Right atrium auricular region (tissue), 2 donors: ENCODE data around the gene LCT. TPM values are rescaled to one million over a fixed set of nuclear protein-coding genes. Genes with fewer than 3 reads are reported as not detected.
A peak's percentile ranks its signal among the peaks of the same experiment; 100 is the strongest.
"Not testable (repeated sequence)": the region's sequence is repeated elsewhere in the genome, so short reads cannot be mapped to it uniquely, and the experiment has no call there.

Experiments used
- DNase-seq: peaks from one replicate; pipeline ENCODE4 v3.0.0-alpha.2; 2019; ENCODE audit warnings: low spot score
- H3K27ac ChIP-seq, 2 donors: fragments of 200-600 bp; sonication (generic); 1 replicate in 1 of 2; 2 replicates in 1 of 2; pipeline ENCODE4 v1.5.1; 2016 to 2019
- H3K27me3 ChIP-seq, 2 donors: fragments of 200-600 bp; sonication (generic); one replicate each; pipeline versions ENCODE4 v1.5.1 to v1.6.0; 2017 to 2019
- H3K36me3 ChIP-seq: fragments of 200-600 bp; sonication (generic); one replicate; pipeline ENCODE4 v1.5.1; 2016
- H3K4me1 ChIP-seq, 2 donors: fragments of 200-600 bp; sonication (generic); one replicate each; pipeline versions ENCODE4 v1.5.1 to v1.6.0; 2017 to 2019
- H3K4me3 ChIP-seq, 2 donors: fragments of 200-600 bp; sonication (generic); 1 replicate in 1 of 2; 2 replicates in 1 of 2; pipeline ENCODE4 v1.5.1; 2017 to 2019; ENCODE audit warnings: mild to moderate bottlenecking in 1 of 2, moderate library complexity in 1 of 2
- H3K9me3 ChIP-seq, 2 donors: fragments of 200-600 bp; sonication (generic); one replicate each; pipeline ENCODE4 v1.5.1; 2019
- total RNA-seq, 2 donors: library from RNA; depleted of rRNA; stranded (reverse); fragments of >200 nt; gene quantifications; one replicate each; pipeline ENCODE4 v1.1.0, GENCODE V29; 2016
- TF ChIP-seq, protein P1 (sequence below), 2 donors: fragments of 200-600 bp; sonication (generic); IDR thresholded peaks; one replicate each; pipeline ENCODE4 v1.5.1; 2019; ENCODE audit warnings: antibody characterized with exemption in 2 of 2

The LCT gene
- not detected for total RNA-seq

DNA sequence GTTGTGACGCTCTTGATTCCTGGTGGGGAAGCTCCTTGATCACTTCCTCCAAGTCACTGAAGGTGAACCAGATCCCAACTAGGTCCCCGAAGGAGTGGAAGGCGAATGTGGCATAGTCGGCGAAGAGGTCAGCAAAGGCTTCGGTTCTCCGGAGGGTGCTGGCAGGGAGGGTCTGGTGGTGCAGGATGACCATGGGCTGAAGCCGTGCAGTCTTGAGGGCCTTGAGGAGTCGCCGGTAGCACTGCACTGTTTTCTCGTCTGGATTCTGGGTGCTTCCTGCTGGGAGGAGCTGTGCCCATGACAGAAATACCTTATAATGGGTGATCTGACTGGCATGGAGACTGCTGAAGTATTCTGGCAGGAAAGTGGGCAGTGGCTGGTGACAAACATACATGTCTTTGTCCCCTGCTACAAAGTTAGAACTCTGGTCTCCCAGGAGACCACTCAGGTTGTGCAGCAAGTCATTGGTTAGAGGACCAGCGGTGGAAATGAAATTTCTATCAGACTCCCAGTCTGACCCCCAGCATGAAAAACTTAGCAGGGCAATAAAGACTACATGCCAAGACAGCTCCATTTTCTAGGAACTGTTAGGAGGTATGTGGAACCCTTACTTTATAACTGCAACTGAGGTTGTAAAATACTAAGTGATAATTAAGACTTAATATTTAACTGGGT is at the start of gene LCT:
Gene LCT, minus strand, starts transcription at position 589 of the 675 bp plus-strand sequence. Its CDS starts 15 bp downstream, at position 574.
- Histone ChIP-seq H3K4me3 (no peak within 1 kb of the TSS), H3K27me3 (no peaks in the 10 kb centered on the region), H3K4me1 (peaks cover 0 to 15% of the 10 kb centered on the region in 2 donors), H3K36me3 (no peaks in the 10 kb centered on the region), H3K9me3 (no peaks in the 10 kb centered on the region), H3K27ac (no peak within 1 kb of the TSS)
- DNase-seq, result peak; percentile 38
- TF ChIP-seq, protein P1, sequence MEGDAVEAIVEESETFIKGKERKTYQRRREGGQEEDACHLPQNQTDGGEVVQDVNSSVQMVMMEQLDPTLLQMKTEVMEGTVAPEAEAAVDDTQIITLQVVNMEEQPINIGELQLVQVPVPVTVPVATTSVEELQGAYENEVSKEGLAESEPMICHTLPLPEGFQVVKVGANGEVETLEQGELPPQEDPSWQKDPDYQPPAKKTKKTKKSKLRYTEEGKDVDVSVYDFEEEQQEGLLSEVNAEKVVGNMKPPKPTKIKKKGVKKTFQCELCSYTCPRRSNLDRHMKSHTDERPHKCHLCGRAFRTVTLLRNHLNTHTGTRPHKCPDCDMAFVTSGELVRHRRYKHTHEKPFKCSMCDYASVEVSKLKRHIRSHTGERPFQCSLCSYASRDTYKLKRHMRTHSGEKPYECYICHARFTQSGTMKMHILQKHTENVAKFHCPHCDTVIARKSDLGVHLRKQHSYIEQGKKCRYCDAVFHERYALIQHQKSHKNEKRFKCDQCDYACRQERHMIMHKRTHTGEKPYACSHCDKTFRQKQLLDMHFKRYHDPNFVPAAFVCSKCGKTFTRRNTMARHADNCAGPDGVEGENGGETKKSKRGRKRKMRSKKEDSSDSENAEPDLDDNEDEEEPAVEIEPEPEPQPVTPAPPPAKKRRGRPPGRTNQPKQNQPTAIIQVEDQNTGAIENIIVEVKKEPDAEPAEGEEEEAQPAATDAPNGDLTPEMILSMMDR (IDR thresholded peaks at IDR 0.05), result no peak

- Histone ChIP-seq H3K9me3 (no peaks in the 10 kb centered on the region), H3K27ac (no peak overlapping the region), H3K27me3 (no peaks in the 10 kb centered on the region), H3K36me3 (no peaks in the 10 kb centered on the region), H3K4me3 (no peak overlapping the region), H3K4me1 (peaks cover 0 to 8% of the 10 kb centered on the region in 2 donors)
- no peak for DNase-seq
- TF ChIP-seq, protein P1 (IDR thresholded peaks at IDR 0.05), result no peak
Measured at GRCh38 chr2:135885709-135886108, 48.7 kb upstream of the LCT start.

DNA sequence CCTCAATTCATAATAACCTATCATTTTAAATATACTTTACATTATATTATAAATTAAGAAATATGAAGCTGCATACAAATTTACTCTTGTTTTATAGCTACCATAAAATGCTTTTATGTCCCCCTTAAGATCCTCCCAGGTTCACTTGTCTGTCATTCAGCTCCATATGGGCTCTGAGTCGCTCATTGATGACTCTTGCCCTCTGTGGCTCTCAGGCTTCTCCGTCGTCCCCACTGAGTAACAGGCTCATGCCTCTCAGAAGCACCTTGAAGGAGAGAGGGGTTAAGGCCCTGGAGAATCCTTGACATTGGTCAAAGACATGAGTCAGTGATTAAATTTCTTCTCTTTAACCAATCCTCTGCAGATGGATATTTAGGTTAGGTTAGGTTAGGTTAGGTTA is 45.4 kb upstream of the LCT start:
- H3K4me3 ChIP-seq, result no peak overlapping the region
- H3K36me3 ChIP-seq, result no peaks in the 10 kb centered on the region
- TF ChIP-seq, protein P1 (IDR thresholded peaks at IDR 0.05), result no peak
- no peaks in the 10 kb centered on the region for H3K4me1 ChIP-seq
- no peak for DNase-seq
- no peak overlapping the region for H3K27ac ChIP-seq
- H3K9me3 ChIP-seq, result no peaks in the 10 kb centered on the region
- H3K27me3 ChIP-seq, result no peaks in the 10 kb centered on the region

DNA sequence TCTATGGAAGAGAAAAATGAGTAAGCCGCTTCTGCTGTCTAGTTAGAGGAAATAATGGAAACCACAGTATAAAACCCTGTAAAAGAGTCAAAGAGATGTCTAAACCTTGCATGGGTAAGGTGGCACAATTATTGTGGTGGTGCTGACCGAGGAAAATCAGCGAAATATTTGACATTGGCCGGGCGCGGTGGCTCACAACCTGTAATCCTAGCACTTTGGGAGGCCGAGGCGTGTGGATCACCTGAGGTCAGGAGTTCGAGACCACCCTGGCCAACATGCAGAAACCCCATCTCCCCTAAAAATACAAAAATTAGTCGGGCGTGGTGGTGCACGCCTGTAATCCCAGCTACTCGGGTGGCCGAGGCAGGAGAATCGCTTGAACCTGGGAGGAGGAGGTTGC is 39.8 kb upstream of the LCT start:
- H3K27me3 ChIP-seq, DNase-seq, H3K9me3 ChIP-seq, H3K36me3 ChIP-seq: not testable (repeated sequence)
- H3K27ac ChIP-seq, result peak overlapping the region in 1 of 2 donors; percentile 84
- peak overlapping the region; percentile 72 for H3K4me3 ChIP-seq
- peaks cover 0 to 15% of the 10 kb centered on the region in 2 donors for H3K4me1 ChIP-seq

- Histone ChIP-seq H3K4me3 (peak within 1 kb of the TSS; percentile 72), H3K4me1 (peaks cover 0 to 15% of the 10 kb centered on the region in 2 donors), H3K36me3 (no peaks in the 10 kb centered on the region), H3K27me3 (no peaks in the 10 kb centered on the region), H3K9me3 (no peaks in the 10 kb centered on the region), H3K27ac (peak within 1 kb of the TSS; percentile 81 to 84)
- TF ChIP-seq, protein P1 (IDR thresholded peaks at IDR 0.05), result peak in 1 of 2 donors; percentile 36
- peak; percentile 98 for DNase-seq
Measured at GRCh38 chr2:135876066-135876711, 39.2 kb upstream of the LCT start, which contains the start of gene MCM6. Gene MCM6 (minus strand): TSS chr2:135876443. CDS start chr2:135876365, 78 bp downstream.

- peak overlapping the region; percentile 81 to 84 for H3K27ac ChIP-seq
- no peaks in the 10 kb centered on the region for H3K9me3 ChIP-seq
- H3K36me3 ChIP-seq, result no peaks in the 10 kb centered on the region
- TF ChIP-seq, protein P1 (IDR thresholded peaks at IDR 0.05), result no peak
- H3K4me1 ChIP-seq, result peaks cover 0 to 15% of the 10 kb centered on the region in 2 donors
- no peaks in the 10 kb centered on the region for H3K27me3 ChIP-seq
- H3K4me3 ChIP-seq, result peak overlapping the region; percentile 72
- peak; percentile 68 for DNase-seq
Measured at GRCh38 chr2:135875491-135876065, 38.6 kb upstream of the LCT start.
